HG03469 (cell line): Measurements from ENCODE around the gene FOXP2.
"Not testable (repeated sequence)": the region's sequence is repeated elsewhere in the genome, so short reads cannot be mapped to it uniquely, and the experiment has no call there.

Experiments
- ATAC-seq: cut with Tn5 transposase; IDR thresholded peaks from one replicate; pipeline ENCODE4 v1.9.1; 2021; ENCODE audit warnings: mild to moderate bottlenecking, moderate library complexity, moderate number of reproducible peaks; ENCODE audit not compliant: unreplicated experiment

The FOXP2 gene

DNA sequence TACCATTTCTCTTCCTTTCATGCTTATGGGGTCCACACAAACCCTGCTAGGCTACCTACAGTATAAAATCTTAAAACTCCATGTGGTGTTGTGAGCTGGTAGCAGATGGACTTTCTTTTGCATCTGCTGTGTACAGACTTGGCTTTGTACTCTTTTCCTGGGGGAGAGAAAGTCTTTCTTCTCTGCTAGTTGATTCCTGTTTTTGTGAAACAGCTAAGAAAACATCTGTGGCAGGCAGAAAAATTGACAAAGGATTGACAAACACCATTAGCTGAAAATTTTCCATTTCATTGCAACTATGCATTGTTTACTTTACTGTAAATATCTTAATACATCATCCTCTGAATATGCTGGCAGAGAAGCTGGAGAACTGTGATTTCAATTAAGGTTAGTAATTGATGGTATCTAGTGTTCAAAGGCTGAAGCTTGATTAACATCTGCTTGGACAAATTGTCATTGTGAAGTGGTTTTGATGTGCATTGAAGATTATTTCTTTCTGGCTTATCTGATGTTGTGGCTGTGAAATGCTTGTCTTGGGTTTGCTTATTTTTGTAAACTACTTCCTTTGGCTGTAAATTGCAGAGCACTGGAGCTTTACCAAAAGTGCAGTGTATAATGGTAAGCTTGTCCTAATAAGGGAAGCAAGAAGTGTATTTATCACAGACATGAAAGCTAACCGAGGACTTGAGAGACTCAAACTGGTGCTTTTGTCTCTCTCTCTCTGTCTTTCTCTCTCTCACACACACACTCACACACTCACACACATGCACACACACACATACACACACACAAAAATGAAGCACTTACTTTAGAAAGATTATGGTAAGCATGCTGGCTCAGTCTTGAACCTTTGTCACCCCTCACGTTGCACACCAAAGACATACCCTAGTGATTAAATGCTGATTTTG, at the start of gene FOXP2:
Gene FOXP2 (plus strand): TSS at position 660 of the 908 bp plus-strand sequence. CDS start 11,697 bp downstream, outside the sequence.
- no peak for ATAC-seq

DNA sequence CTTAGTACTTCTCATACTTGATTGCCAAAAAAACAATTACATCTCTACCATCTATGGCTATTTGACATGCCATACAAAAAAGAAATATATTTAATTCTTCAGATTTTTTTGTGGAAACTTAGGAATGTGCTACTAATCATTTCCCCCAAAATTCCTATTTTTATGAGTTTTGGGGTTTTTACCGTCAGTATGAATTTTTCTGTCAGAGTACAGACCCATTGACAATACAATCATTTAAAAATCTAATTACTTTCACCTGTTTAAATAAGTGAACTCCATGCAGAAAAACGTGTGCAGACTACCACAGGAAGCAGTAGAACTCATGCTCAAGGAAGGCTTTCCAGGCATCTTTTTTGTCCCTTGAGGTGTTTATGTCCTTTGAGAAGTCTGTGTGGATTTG, 48.8 kb upstream of the FOXP2 start:
- ATAC-seq: no peak

DNA sequence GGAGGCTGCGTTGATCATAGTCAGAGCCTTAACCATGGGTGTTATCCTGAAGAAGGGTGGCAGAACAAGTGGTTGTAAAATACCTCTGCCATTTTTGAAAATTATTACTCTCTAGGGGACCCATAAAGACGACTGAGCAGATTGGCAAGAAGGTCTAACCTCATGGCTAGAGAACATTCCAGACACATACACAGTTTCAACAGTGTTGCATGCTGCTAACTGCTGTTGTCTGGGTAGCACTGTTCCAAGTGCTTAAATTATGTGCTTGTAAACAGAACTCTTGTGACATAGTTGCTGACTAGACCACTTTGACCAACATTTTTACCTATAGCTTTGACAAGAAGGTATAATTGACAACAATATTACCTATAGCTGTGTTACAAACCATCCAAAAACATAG, 46.1 kb upstream of the FOXP2 start:
- no peak for ATAC-seq

DNA sequence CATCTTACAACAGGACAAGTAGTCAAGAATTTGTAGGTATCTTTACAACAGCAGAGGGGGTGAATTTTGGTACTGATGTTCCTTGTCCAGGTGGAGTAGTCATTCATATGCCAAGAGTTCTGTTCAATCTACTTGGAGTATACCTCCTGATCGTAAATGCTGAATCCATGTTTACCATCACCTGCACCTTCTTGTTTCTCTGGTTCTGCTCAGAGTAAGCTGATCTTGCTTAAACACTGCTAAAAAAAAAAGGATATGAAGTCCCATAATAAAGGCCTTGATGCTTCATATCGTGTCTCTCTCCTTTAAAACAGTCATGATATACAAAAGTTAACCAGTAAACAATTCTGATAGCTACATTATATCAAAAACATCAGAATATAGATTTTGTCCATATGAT, 45.3 kb upstream of the FOXP2 start:
- ATAC-seq: no peak

DNA sequence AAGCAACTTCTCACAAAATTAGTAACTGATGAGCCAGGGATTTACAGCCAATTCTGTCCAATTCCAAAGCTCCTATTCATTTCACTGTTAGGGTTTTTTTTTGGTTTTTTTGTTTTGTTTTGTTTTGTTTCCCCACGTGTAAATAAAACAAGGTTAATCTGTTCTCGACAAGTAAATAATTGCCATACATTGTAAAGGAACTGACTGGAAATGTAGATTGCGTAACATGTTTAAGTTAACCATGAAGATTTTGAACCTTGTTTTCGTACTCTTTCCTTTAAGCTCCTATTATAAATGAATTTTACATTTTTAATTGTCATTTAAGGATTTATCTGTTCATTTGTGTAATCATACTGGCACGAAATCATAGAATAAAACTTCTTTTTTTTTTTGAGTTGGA, 42.0 kb upstream of the FOXP2 start:
- ATAC-seq: no peak

DNA sequence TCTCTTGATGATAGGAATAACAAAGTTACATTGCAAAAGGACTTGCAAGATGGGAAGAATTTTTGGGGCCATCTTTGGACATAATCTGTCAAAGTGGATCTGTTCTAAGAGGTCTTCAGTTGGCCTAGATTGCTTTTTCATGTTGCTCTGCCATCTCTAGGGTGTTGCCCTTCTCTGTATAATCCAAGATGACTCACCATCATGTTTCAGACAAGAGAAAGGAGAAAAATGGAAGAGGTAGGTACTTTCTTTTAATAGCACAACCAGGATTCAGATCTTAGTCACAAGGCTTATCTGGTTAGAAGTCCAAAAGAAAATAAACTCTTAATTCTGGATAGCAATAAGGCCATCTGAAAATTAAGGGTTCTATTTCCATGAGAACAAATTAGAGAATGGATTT, 38.7 kb upstream of the FOXP2 start:
- no peak for ATAC-seq

DNA sequence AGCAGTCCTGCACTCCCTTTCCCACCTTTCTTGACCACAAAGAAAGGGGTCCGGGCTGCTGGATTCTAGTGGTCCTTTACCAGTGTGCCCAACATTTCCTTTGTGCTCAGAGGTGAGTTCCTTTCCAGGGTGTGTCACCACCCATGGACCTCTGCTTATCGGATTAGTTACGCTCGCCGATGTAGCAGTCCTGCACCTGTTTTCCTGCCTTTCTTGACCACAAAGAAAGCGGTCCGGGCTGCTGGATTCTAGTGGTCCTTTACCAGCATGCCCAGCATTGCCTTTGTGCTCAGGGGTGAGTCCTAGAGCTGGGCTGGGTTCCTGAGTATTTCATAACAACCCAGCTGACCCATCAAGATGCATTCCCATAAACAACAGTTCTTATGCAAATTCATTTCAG, 30.7 kb upstream of the FOXP2 start:
- not testable (repeated sequence) for ATAC-seq

DNA sequence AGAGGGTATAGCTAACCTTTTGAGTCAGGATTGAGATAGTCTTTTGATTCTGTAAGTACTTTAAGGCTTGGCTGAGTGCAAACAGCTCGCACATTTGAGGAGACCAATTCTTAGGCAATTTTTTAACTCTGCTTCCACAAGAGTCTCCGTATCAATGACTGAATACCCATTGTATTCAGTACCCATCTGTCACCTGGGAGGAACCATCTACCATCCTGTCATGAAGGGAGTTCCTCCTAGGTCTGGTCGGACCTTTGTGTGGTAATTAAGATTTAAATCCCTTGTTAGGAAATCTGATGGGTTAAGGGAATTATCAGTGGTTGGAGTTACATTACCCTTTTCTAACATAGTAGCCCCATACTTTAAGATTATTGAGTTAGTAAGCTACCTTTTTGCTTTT, 30.3 kb upstream of the FOXP2 start:
- ATAC-seq: not testable (repeated sequence)

DNA sequence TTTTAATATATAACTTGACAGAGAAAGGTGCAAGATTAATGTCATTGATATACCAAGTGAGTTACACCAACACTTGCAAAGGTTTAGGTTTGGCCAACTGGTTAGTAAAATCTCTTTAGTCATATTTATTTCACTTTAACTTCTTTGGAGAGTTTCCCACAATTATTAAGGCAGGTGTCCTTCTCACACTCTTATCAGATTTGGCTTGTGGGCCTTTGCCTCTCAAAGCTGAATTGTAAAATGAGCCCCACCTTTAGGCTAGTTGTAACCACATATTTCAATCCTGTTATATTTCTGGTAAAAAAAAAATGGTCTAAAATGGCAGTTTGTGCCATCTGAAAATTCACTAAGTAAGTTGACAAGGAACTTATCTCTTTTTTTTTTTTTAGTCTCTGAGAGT, 26.6 kb upstream of the FOXP2 start:
- no peak for ATAC-seq

DNA sequence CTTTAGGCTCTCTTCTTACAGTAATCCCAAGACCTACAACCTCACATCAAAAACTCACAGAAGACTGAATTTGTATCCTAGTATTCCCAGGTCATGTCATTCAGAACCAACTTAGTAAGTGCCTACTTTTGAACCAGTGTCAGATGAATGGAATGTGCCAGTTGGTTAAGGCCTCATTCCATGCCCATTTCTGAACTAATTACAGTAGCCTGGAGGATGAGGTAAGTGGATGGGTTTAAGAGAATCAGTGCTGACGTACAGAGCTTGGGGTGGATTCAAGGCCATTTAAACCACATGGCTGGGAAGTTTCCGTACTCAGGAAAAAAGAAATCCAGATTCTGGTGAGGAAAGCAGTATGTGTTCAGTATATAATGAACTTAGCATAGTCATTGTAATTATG, 21.9 kb upstream of the FOXP2 start:
- ATAC-seq: no peak

DNA sequence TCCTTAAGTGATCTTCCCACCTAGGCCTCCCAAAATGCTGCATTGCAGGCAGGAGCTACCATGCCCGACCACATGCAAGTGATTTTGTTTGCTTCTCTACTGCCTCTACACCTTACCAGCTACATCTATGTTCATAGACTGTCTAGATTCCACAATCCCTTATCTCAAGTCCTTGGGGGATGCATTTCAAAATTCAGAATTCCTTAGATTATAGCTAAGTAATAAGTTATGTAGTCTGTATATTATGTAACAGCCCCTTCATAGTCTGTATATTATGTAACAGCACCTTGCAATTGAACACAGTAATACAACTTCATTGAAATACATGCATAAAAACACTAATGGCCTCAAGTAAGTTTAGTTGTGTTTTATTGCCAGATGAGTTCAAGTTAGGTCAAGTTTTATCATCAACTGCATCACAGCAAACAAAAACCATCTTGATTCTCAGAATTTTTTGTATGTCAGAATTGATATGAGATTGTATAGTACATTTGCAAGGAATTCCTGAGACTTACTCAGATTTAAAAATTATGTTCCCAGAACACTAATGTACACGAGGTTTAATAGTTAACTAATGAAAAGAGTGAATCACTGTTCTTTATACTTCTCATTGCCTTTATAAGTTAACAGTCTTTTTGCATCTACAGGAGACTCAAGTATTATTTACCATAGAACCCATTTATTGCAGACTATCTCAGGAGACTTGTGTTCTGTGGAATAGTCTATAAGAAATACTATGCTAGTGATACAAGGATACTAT, 11.6 kb upstream of the FOXP2 start:
- no peak for ATAC-seq

DNA sequence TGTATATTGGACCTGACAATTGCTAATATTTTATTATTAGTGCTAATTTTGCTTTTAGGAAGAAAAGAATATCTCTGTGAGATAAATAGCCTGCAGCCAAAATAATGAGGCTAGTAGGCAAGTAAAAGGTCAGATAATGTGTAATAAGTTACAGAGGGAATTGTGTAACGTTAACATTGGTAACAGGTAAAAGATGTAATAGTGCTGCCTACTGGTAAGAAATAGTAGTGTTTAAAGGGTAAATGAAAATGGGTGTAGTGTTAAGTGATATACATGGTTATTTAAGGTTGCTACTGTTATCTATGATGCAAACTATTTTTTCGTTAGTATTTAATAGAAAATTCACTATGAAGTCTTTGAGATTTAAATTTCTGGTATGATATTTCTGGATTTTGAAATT, 9.2 kb upstream of the FOXP2 start:
- peak; percentile 87 for ATAC-seq

DNA sequence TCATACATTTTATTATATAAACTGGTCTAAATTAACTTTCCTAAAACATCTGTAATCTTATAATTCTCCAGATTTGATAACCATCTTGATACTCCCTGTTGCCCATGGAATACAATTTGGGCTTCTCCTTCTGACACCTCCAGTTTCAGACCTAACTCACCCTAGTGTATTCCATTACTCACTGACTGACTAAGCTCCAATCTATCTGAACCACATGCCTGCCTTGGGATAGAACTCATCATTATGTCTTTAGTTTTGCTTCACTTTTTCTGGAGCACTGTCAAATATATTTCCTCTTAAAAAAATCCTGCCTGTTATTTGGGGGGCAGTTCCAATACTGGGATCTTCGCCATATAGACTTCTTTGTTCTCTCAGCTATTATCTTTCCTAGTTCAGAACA, 4.9 kb upstream of the FOXP2 start:
- no peak for ATAC-seq

DNA sequence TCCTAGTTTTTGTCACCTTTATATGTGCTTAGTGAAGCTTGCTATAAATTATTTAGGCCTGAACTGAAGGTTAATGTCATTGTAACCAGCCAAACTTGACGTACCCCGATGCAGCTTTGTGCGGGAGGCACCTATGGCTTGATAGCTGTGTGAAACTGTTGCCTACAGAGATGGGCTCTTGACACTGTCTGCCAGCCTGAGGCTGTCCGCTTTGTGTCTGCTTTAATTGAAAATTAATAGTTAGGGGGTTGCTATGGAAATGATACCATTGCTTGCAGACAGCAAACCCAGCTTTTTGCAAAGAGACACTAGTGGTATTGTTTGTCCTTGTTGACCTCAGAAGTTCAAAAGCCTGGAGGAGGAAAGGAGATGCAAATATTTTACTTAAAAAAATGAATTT, 2.1 kb upstream of the FOXP2 start:
- ATAC-seq: no peak

DNA sequence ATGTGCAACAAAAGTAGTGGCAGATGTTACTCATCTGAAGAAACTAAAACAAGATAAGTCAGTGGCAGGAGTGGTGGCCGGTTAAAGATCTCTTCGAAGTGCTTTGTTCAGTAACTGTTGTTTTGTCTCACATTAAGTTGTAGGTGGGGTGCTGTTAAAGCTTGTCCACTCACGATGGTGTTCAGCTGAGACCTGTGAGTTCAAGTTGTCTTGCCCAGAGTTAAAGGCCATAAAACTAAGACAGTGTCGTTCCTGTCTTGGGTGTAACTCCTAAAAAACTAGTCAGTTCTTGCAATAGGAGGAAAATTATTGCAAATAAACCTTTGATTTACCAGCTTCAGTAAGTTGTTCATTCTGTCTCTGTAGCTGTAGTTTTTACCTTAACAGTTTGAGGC, 857 bp upstream of the FOXP2 start:
- no peak for ATAC-seq

DNA sequence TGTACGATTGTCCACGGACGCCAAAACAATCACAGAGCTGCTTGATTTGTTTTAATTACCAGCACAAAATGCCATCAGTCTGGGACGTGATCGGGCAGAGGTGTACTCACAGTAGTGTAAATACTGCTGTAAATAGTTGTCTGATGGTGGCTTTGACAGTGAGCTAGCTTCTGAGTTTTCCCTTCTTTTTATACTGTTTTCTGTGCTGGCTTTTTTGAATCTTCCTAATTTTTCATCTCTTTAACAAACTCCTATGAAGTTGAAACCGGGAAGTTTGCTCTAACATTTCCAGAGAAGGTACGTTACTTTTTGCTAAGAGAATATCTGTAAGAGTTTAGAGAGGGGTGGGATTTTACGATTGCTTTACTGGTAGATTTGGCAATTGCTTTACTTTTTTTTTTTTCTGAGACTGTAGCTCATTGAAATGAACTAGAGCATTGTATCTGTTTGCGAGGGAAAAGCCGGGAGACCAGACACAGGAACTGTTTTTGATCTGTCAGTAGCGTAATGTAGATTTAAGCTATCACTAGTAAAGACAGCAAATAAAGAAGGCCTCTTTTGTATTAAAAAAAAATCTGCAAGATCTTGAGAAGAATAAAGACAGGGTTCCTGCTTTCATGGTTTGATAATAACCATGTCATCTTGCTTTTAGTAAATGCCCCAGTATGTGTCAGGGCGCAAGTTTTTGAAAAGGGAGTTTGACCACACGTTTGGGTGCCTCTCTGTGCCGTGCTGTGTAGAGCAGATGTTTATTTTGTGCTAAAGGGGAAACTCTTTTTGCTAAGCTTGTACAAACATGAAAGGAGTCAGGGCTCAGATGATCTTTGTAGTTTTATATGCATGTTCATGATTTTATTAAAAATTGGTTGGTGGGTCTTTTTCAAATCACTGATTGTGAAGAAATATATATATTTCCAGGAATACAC, 712 bp downstream of the FOXP2 start:
- ATAC-seq: no peak

DNA sequence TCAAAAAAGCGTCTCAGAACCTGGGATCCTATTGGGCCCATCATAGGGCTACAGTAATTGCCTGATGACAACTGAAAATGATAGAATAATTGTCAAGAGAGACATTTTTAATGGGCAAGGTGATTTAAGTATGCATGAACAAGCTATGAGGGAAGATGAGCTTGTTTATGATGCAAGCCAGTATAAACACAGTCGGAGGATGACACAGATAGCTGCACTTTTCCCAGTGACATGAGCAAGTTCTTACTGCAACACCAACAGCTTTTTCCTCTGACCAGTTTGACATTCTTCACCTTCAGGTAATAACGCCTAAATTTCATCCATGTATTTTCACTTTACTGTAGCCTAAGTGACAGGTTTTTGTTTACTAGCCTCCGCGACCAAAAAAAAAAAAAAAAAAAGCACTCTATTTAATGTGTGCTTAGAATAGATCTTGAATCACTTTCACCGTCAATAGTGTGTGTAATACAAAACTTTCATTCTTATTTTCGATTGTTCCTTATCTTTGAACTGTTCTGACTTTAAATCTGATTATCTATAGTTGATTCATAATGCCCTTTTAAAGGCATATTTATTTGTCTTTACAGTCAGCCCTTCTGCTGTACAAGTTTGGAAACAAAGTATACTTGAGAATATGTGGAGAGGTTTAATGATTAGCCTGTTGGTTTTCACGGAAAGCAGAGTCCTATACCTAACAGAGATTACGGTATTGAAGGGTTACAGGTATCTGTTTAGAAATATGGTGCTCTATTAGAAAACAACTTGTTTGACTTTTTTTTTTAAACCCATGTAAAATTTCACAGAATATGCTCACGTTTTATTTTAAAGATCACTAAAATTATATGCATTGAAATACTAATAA, 1.7 kb downstream of the FOXP2 start:
- ATAC-seq: no peak

DNA sequence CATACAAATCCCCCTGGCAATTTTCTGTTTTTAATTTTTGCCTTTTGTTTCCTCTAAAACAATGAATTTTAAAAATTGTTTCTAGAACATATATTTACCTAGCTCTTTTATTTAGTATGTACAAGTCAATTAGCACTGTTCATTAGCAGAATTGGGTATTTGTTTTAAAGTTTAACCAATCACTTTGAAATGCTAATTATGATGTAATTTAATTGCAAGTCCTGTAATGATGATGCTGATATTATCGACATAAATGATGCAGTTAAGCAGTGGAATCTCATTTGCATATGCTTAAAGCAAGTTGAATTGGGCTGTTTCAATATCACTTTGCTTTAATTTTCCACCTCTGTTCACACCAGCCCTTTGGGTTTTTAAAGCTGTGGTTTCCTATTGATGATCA, 2.7 kb downstream of the FOXP2 start:
- no peak for ATAC-seq

DNA sequence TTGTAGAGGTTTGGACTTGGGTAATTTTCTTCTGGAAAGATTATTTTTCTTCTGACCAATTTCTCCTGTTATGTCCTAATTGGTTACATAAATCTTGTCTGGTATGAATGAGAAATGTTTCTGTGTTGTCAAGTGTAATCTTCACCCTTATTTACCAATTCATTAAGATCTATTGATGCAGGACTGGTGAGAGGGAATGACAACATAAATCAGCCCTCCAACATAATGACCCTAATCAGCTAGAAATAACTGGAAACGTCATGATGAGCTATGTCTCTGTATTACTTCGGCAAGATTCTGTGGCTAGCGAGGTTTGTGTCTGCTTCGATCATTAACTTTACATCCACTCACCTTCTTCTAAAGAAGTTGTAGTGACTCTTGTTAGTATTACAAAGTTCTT, 3.5 kb downstream of the FOXP2 start:
- no peak for ATAC-seq
